PC-3 (cell line): ENCODE measurements around the gene CASZ1. TPM values are rescaled to one million over a fixed set of nuclear protein-coding genes. Genes with fewer than 3 reads are reported as not detected.

Experiments
- ATAC-seq: fragments of 200-7000 bp; cut with Tn5 transposase; 2 replicates; pipeline ENCODE4 v1.9.1; 2020; ENCODE audit warnings: mild to moderate bottlenecking, moderate library complexity
- BruUV-seq: library from RNA; stranded (reverse); fragments of 400-500 nt; replicated peaks from 2 replicates; lab custom pipeline; 2021; lab: Mats Ljungman, UMichigan
- CTCF ChIA-PET: fragments of 300-600 bp; sonication (Branson Sonifier 250); formaldehyde crosslinking; loops from one replicate; lab custom pipeline; 2022; ENCODE audit warnings: antibody characterized with exemption; lab: Charles Lee
- POLR2A ChIA-PET: fragments of 300-600 bp; sonication (Branson Sonifier 250); formaldehyde crosslinking; loops from one replicate; lab custom pipeline; 2022; ENCODE audit warnings: antibody characterized with exemption; ENCODE audit not compliant: unreplicated experiment; lab: Charles Lee
- DNase-seq: peaks from one replicate; pipeline ENCODE4 v3.0.0-alpha.2; 2015
- H2AFZ ChIP-seq: fragments of 300-600 bp; sonication (generic); 2 replicates; pipeline ENCODE4 v1.6.0; 2016; ENCODE audit warnings: antibody characterized with exemption, low read length
- H3F3A ChIP-seq: fragments of 300-600 bp; sonication (generic); one replicate; pipeline ENCODE4 v1.6.0; 2017; ENCODE audit warnings: antibody characterized with exemption, low read length, control low read depth, mild to moderate bottlenecking; ENCODE audit not compliant: unreplicated experiment
- H3K27ac ChIP-seq: fragments of 300-600 bp; sonication (generic); 2 replicates; pipeline ENCODE4 v1.5.1; 2016; ENCODE audit warnings: mild to moderate bottlenecking, low read length
- H3K27me3 ChIP-seq: fragments of 300-600 bp; sonication (generic); 2 replicates; pipeline ENCODE4 v1.6.1; 2016; ENCODE audit warnings: low read length, mixed read lengths
- H3K36me3 ChIP-seq: fragments of 300-600 bp; sonication (generic); 2 replicates; pipeline ENCODE4 v1.6.1; 2016; ENCODE audit warnings: low read depth, mixed run types, low read length, mixed read lengths
- H3K4me1 ChIP-seq: fragments of 300-600 bp; sonication (generic); 2 replicates; pipeline ENCODE4 v1.5.1; 2016; ENCODE audit warnings: low read length; ENCODE audit not compliant: insufficient read depth
- H3K4me2 ChIP-seq: fragments of 300-600 bp; sonication (generic); 2 replicates; pipeline ENCODE4 v1.6.0; 2016; ENCODE audit warnings: low read length
- H3K4me3 ChIP-seq: fragments of 300-600 bp; sonication (generic); 2 replicates; pipeline ENCODE4 v1.5.1; 2016; ENCODE audit warnings: mild to moderate bottlenecking, low read length, mixed read lengths
- H3K79me2 ChIP-seq: fragments of 300-600 bp; sonication (generic); 2 replicates; pipeline ENCODE4 v1.6.1; 2017; ENCODE audit warnings: low read length, mixed read lengths
- H3K9ac ChIP-seq: fragments of 300-600 bp; sonication (generic); 2 replicates; pipeline ENCODE4 v1.6.0; 2016; ENCODE audit warnings: mild to moderate bottlenecking, low read length
- H3K9me2 ChIP-seq: fragments of 300-600 bp; sonication (generic); replicated peaks from 2 replicates; pipeline ENCODE4 v1.6.1; 2016; ENCODE audit warnings: mixed run types, low read length, mixed read lengths
- H3K9me3 ChIP-seq: fragments of 300-600 bp; sonication (generic); 2 replicates; pipeline ENCODE4 v1.6.1; 2016; ENCODE audit warnings: low read length, mixed read lengths
- H4K20me1 ChIP-seq: fragments of 300-600 bp; sonication (generic); 2 replicates; pipeline ENCODE4 v1.6.1; 2016; ENCODE audit warnings: low read length, mixed read lengths
- EZH2 ChIP-seq: fragments of 300-600 bp; sonication (generic); IDR thresholded peaks from one replicate; pipeline ENCODE4 v1.6.1; 2017; ENCODE audit warnings: antibody characterized with exemption, mild to moderate bottlenecking, low read length; ENCODE audit not compliant: unreplicated experiment
- EZH2phosphoT487 ChIP-seq: fragments of 300-600 bp; sonication (generic); IDR thresholded peaks from 2 replicates; pipeline ENCODE4 v1.6.1; 2018; ENCODE audit warnings: mild to moderate bottlenecking, antibody characterized with exemption, low read length, borderline replicate concordance
- intact Hi-C: fragments of 100-400 bp; cut with micrococcal nuclease; formaldehyde crosslinking; loops from 2 replicates; pipeline ENCODE4 v1.9.0; 2023
- total RNA-seq: library from RNA; depleted of rRNA; stranded (reverse); fragments of >200 nt; gene quantifications from 2 replicates; pipeline ENCODE4 v1.2.3, GENCODE V29; 2014
- TF ChIP-seq, protein P1 (sequence below): fragments of 300-600 bp; sonication (generic); conservative IDR thresholded peaks from 2 replicates; pipeline ENCODE4 v1.5.1; 2017; ENCODE audit warnings: antibody characterized with exemption, low read depth, mild to moderate bottlenecking, low read length

CASZ1 gene
- total RNA-seq, 1 experiment from 2014 or later: 12.8 TPM

DNA sequence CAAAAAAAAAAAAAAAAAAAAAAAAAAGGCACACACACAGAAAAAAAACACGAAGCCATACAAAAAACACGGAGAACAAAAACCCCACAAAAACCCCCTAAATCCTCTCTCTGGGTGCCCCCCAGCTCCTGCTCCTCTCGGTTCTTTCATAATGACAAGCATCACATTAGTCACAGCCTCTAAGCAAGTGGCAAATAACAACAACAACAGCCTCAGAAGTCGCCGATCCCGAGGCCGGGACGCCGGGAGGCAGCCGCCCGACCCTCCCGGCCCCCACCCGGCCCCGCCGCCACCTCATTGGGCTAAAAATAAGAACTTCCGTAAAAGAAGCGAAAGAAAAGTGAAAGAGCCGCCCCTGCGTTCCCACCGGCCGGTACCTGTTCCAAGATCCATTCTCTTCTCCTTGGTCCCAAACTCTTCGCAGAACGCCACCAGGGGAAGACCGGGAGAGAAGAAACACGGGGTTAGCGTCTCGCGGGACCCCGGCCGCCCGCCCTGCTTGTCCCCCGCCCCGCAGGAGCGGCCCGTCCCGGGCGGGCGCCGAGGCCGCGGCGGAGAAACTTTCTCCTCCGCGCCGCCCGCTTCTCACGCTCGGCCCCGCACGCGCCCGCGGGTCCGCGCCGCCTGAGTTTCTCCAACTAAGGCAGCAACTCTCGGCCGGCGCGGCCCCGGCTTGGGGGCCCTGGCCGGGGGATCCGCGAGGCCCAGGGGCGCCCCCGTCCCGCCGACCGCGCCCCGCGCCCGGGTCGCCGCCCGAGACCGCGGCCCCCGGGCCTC, 102.8 kb downstream of the CASZ1 start:
- no TSS peak for BruUV-seq
- H2AFZ ChIP-seq: peak overlapping the region; percentile 59; the same call in 1 of the 2 replicates
- no peaks in the 10 kb centered on the region for H3K79me2 ChIP-seq
- peak; percentile 22 for DNase-seq
- TF ChIP-seq, protein P1, sequence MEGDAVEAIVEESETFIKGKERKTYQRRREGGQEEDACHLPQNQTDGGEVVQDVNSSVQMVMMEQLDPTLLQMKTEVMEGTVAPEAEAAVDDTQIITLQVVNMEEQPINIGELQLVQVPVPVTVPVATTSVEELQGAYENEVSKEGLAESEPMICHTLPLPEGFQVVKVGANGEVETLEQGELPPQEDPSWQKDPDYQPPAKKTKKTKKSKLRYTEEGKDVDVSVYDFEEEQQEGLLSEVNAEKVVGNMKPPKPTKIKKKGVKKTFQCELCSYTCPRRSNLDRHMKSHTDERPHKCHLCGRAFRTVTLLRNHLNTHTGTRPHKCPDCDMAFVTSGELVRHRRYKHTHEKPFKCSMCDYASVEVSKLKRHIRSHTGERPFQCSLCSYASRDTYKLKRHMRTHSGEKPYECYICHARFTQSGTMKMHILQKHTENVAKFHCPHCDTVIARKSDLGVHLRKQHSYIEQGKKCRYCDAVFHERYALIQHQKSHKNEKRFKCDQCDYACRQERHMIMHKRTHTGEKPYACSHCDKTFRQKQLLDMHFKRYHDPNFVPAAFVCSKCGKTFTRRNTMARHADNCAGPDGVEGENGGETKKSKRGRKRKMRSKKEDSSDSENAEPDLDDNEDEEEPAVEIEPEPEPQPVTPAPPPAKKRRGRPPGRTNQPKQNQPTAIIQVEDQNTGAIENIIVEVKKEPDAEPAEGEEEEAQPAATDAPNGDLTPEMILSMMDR: no peak
- TF ChIP-seq EZH2phosphoT487 (no peak), EZH2 (no peak)
- ChIA-PET CTCF (no interaction called here), POLR2A (no interaction called here)
- peak overlapping the region; percentile 91 for H3K4me2 ChIP-seq
- no peaks in the 10 kb centered on the region for H3K27me3 ChIP-seq
- no peaks in the 10 kb centered on the region for H3F3A ChIP-seq
- intact Hi-C loops: loop anchor here (2.0 to 5.0 kb wide), 3 partner anchors 99 to 183 kb away; no protein-coding TSS in a partner anchor
- ATAC-seq: peak; percentile 4; the same call in 1 of the 2 replicates
- H3K36me3 ChIP-seq: no peaks in the 10 kb centered on the region
- H3K4me1 ChIP-seq: peaks cover 18% of the 10 kb centered on the region
- H3K9me3 ChIP-seq: no peaks in the 10 kb centered on the region
- no peak overlapping the region for H3K27ac ChIP-seq
- peak overlapping the region; percentile 83 for H3K4me3 ChIP-seq
- H3K9me2 ChIP-seq: no peaks in the 10 kb centered on the region
- H3K9ac ChIP-seq: peak overlapping the region; percentile 57
- no peaks in the 10 kb centered on the region for H4K20me1 ChIP-seq

DNA sequence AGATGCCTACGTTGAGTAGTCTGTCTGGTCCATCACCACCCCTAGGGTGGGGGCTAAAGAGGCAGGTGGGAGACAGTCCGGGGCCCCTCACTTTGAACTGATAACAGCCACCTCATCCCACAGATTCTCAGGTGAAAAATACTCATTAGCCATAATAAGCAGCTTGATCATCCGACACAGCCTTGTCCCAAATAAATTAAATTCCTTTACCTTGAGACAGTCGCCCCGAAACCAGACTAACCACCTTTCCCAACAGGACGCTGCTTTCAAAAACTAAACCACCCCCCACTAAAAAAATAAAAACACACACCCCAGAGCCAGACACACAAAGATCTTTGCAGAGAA, 103.3 kb downstream of the CASZ1 start:
- no peaks in the 10 kb centered on the region for H3K36me3 ChIP-seq
- H4K20me1 ChIP-seq: no peaks in the 10 kb centered on the region
- H3K9ac ChIP-seq: peak overlapping the region; percentile 57
- intact Hi-C loops: loop anchor here (2.0 to 5.0 kb wide), 3 partner anchors 99 to 182 kb away; no protein-coding TSS in a partner anchor
- H3F3A ChIP-seq: no peaks in the 10 kb centered on the region
- ChIA-PET CTCF (no interaction called here), POLR2A (no interaction called here)
- peak overlapping the region; percentile 91 for H3K4me2 ChIP-seq
- ATAC-seq (no peak), DNase-seq (peak; percentile 12)
- H3K9me3 ChIP-seq: no peaks in the 10 kb centered on the region
- peak overlapping the region; percentile 59; the same call in 1 of the 2 replicates for H2AFZ ChIP-seq
- peak overlapping the region; percentile 83 for H3K4me3 ChIP-seq
- BruUV-seq: TSS peak; percentile 80
- no peak overlapping the region for H3K27ac ChIP-seq
- no peaks in the 10 kb centered on the region for H3K9me2 ChIP-seq
- H3K27me3 ChIP-seq: no peaks in the 10 kb centered on the region
- no peaks in the 10 kb centered on the region for H3K79me2 ChIP-seq
- TF ChIP-seq EZH2 (no peak), EZH2phosphoT487 (no peak)
- TF ChIP-seq, protein P1: no peak
- H3K4me1 ChIP-seq: peaks cover 18% of the 10 kb centered on the region
